GM06990 (cell line): ENCODE results near the gene SHC2.
"Not testable (repeated sequence)": the region's sequence is repeated elsewhere in the genome, so short reads cannot be mapped to it uniquely, and the experiment has no call there.

ENCODE experiments used
- DNase-seq: peaks from one replicate; pipeline ENCODE4 v3.0.0-alpha.2; 2011; ENCODE audit not compliant: insufficient read length; ENCODE audit errors: extremely low read depth
- H3K27me3 ChIP-seq: replicated peaks from 2 replicates; pipeline ENCODE4 v1.6.0; 2011; ENCODE audit warnings: low read length; ENCODE audit not compliant: control insufficient read depth, insufficient read depth
- H3K36me3 ChIP-seq: 2 replicates; pipeline ENCODE4 v1.5.1; 2011; ENCODE audit warnings: low read length; ENCODE audit not compliant: control insufficient read depth, insufficient read depth
- H3K4me3 ChIP-seq: replicated peaks from 2 replicates; pipeline ENCODE4 v1.5.1; 2011; ENCODE audit warnings: low read depth, mild to moderate bottlenecking, control low read depth, low read length
- CTCF ChIP-seq: IDR thresholded peaks from 2 replicates; pipeline ENCODE4 v1.5.1; 2011; ENCODE audit warnings: low read length, control low read depth, mild to moderate bottlenecking, inconsistent platforms; ENCODE audit not compliant: insufficient read depth, poor library complexity, severe bottlenecking

The SHC2 gene

GRCh38 chr19:435707-436412 is 25.0 kb downstream of the SHC2 start:
- H3K4me3 ChIP-seq, result no peak overlapping the region
- H3K36me3 ChIP-seq, result no peaks in the 10 kb centered on the region
- TF ChIP-seq CTCF, result no peak
- DNase-seq, result no peak
- H3K27me3 ChIP-seq, result no peaks in the 10 kb centered on the region

DNA sequence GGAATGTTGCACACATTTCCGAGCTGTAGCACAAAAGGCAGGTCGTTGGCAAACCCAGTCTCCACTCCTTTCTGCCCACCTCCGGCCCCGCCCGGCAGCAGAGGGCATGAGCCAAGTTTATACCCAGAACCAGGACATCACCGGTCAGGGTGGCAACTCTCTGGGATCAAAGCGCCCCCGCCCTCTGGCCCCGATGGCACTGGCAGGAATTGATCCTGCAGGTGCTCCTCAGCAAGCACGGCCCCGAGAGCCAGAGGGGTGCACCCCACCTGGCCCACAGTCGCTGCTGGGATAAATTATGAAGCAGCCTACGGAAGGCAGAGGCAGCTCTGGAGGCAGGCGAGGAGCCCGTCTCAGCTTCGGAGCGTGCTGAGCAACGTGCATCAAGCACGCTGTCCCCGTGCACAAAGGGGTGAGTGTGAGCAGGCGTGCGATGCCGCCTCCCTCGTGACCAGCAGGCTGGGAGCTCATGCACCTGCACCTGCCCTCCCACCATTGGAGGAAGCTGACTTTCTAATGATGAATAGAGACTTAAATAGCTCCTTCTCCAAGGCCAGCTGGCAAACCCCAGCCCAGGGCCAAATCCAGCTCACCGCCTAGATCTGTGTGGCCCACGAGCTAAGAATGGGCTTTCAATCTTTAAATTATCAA is 25.7 kb downstream of the SHC2 start:
- TF ChIP-seq CTCF, result no peak
- no peak for DNase-seq
- Histone ChIP-seq H3K27me3 (no peaks in the 10 kb centered on the region), H3K36me3 (no peaks in the 10 kb centered on the region), H3K4me3 (no peak overlapping the region)

DNA sequence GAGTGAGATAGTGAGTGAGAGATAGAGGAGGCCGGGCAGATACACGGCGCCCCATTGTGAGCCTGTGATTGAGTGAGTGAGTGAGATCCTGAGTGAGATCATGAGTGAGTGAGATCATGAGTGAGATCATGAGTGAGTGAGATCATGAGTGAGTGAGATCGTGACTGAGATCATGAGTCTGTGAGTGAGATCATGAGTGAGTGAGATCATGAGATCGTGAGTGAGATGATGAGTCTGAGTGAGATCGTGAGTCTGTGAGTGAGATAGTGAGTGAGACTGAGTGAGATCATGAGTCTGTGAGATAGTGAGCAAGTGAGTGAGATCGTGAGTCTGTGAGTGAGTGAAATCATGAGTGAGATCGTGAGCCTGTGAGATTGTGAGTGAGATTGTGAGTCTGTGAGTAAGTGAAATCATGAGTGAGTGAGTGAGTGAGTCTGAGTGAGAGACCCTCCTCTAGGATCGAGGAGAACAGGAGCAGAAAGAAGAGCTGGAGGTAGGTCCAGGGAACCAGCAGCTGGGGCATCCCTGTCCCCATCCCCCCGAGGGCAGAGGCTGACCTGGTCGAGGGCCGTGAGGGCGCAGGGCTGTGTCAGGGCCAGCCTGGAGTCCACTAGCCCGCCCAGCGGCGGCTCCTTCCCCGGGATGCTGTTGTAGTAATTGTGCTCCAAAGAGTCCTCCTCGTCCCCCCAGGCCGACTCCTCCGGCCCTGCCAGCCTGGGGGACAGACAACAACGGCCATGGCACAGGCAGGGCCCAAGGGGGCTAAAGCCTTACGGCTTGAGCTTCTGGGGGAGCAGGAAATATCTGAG is 26.5 kb downstream of the SHC2 start:
- no peak for DNase-seq
- Histone ChIP-seq H3K4me3 (no peak overlapping the region), H3K27me3 (no peaks in the 10 kb centered on the region), H3K36me3 (no peaks in the 10 kb centered on the region)
- no peak for TF ChIP-seq CTCF

DNA sequence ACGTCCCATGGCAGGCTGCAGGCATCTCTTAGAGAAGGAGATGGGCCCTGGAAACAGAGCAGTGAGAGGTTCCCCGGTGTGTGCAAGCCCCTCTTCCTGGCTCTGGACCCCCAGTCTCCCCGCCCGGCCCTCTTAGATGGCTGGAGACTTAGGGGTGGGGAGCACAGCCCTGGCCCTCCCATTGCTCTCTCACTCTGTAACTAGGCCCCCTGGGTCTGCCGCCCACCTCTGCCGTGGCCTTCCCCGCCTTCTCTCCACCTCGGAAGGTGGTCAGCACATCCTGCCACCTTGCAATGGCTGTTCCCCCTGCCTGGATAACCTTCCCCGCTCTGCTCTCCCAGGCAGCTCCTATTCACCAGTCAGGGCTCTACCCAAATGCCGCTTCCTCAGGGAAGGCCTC is 30.1 kb downstream of the SHC2 start:
- no peak overlapping the region for H3K4me3 ChIP-seq
- DNase-seq, result no peak
- no peak for TF ChIP-seq CTCF
- no peaks in the 10 kb centered on the region for H3K27me3 ChIP-seq
- H3K36me3 ChIP-seq, result no peaks in the 10 kb centered on the region

GRCh38 chr19:428149-428548 is 32.7 kb downstream of the SHC2 start:
- no peak for DNase-seq
- TF ChIP-seq CTCF, result no peak
- no peaks in the 10 kb centered on the region for H3K27me3 ChIP-seq
- no peak overlapping the region for H3K4me3 ChIP-seq
- H3K36me3 ChIP-seq, result no peaks in the 10 kb centered on the region

- not testable (repeated sequence) for DNase-seq, H3K36me3 ChIP-seq, H3K27me3 ChIP-seq, H3K4me3 ChIP-seq
Measured at GRCh38 chr19:427675-428074, 33.2 kb downstream of the SHC2 start.
